Mucosa of gallbladder (tissue), 1 donor: Measurements from ENCODE around the gene FRMD8. TPM values are rescaled to one million over a fixed set of nuclear protein-coding genes. Genes with fewer than 3 reads are reported as not detected.
"Not testable (repeated sequence)": the region's sequence is repeated elsewhere in the genome, so short reads cannot be mapped to it uniquely, and the experiment has no call there.

Experiments used
- DNase-seq: peaks from one replicate; pipeline ENCODE4 v3.0.0-alpha.2; 2020; ENCODE audit warnings: low spot score
- total RNA-seq: library from RNA; stranded (reverse); gene quantifications from one replicate; pipeline ENCODE4 v1.2.1, GENCODE V29; 2021
- donor health status: DM: no; HTN: no; CAD: no.

The FRMD8 gene
- total RNA-seq, 1 donor from 2014 or later: 40.8 TPM

DNA sequence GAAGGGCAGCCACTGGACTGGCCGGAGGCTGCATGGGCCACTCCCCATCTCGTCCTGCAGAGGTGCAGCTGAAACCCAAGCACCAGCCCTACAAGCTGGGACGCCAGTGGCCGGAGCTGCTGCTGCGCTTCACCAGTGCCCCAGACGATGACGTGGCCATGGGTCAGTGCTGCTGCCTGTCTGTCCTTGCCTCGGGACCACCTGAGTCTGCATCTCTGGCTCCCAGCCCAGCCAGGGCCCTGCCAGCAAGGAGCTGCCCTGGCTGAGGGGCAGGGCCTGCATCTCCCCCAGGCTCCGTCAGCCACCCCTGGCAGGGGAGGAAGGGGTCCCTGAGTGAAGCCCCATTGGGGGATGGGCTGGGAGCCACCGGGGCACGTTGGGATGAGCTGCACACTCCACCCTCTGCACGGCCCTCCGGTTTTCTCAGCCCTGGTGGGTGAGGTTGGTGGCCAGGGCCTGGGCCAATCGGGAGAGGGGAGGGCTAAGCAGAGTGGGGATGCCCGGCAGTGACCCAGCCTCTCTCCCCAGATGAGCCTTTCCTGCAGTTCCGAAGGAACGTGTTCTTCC is 7.2 kb downstream of the FRMD8 start:
- DNase-seq: no peak

DNA sequence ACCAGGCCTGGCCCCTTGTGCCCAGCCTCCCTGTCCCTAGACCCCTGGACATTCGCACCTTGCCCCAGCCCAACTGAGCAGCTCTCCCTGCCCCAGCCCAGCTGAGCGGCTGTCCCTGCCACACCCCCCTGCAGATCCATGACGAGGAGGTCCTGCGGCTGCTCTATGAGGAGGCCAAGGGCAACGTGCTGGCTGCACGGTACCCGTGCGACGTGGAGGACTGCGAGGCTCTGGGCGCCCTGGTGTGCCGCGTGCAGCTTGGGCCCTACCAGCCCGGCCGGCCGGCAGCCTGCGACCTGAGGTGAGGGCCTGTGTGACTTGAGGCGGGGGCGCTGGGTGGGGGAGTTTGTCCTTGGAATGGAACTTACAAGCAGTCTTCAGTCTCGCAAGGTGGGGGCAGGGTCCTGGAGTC is 7.7 kb downstream of the FRMD8 start:
- no peak for DNase-seq

DNA sequence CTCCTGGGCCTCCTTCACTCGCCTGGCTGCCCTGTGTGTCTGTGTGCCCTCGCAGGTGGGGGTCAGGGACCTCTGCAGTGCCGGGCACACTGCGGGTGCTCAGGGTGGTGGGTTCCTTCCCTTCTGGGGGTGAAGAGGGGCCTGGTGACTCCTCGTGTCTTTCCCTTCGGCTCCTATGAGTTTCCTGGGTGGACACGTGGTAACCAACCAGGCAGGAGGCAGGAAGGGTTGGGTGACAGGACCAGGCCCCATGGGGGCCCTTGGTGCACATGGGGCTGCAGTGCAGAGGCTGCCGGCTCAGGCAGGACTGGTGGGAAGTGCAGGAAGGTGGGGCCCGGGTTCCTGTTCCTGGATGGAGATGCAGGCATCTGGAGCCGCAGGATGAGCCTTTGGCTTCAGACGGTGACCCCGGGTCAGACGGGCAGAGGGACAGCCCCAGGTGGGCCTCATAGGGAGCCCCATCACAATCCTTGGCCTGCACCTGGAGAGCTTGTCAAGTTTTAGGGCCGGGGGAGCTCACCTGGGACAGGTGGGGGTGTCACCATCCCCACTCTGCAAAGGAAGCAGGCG is 9.6 kb downstream of the FRMD8 start:
- DNase-seq: no peak

DNA sequence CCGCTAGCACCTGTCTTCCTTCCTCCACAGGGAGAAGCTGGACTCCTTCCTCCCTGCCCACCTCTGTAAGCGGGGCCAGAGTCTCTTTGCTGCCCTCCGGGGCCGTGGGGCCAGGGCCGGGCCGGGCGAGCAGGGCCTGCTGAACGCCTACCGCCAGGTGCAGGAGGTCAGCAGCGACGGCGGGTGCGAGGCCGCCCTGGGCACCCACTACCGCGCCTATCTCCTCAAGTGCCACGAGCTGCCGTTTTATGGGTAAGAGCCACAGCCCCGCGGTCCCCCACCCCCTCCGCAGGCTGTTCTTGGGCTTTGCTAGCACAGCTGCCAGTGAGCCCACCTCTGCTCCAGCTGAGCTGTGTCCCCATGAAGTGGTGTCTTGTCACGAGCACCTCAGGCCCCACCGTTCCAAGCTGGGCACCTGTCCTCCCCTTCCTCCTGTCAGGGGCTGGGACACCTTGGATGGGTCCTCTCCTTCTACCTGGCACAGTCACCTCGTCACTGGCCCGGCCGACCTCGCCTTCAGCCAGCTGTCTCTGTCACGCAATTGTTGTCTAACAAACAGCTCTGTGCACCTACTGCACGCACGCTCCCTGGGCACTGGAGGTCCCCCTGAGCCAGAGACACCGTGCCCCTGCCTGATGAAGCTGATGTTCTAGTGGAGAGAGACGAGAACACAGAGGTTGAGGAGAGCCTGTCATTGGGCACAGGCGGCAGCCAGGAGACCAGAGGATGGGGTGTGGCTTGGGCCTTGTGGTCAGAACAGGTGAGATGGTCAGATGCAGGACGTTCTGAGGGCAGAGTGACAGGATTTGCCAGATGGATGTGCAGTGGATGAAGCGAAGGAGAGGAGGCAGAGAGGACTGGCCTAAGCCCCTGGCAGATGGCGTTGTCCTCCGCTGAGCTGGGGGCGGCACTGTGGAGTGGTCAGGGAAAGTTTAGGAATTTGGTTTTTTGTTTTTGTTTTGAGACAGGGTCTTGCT is 10.6 kb downstream of the FRMD8 start:
- no peak for DNase-seq

DNA sequence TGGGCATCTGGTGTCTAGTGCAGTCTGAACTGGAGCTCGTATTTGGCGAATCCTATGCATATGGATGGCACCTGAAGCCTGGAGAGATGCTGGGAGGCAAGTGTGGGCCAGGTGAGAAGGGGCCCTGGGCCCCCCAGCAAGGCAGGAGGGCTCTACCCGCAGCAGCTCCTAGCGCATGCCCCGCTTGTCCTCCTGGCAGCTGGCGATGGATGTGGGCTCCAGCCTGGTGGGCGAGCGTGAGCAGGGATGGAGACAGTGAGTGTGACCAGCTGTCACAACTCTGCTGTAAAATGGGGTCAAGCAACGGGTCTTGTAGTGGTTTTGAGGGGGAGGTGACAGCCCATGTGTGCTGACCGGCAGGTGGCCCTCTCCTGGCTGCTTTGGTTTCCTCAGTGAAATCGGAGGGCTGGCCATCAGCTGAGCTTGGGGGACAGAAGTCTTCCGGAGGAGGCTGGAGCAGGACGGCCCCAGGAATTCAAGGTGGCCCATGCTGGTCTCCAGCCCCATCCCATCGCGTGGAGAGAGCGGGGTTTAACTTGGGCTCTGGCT is 12.0 kb downstream of the FRMD8 start:
- no peak for DNase-seq

DNA sequence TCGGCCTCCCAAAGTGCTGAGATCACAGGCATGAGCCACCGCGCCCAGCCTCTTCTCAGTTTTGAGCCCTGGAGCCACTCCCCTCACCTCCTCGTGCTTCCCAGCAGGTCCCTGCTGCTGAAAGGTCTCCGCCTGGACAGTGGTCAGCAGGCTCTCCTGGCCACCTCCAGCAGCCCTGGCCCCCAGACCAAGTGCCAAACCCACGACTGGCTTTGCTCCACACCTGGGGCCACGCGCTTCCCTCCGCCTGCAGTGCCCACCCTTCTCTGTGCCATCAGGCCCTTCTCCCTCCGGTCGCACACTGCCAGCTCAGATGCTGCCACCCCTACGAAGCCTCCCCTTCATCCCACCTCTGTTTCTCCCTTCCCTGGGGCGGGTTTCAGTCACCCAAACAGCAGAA is 12.8 kb downstream of the FRMD8 start:
- DNase-seq: no peak

DNA sequence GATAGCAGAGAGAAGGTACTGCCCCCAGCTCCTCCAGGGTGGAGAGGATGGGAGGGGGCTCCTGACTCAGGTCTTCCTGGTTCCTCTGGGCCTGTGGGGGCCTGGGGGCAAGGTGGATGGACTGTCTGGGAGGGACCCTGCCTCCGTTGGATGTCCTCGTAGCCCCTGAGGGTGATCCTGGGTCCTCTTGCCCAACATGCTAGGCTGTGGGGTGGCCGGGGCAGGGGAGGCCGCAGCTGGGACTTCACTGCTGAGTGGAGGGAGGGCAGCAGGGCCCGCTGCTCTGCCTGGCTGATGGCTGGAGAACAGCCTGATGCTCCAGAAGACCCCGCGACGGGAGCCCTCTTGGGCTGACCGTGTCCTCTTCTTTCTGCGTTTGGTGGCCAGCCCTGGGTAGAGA is 13.4 kb downstream of the FRMD8 start:
- DNase-seq: no peak

DNA sequence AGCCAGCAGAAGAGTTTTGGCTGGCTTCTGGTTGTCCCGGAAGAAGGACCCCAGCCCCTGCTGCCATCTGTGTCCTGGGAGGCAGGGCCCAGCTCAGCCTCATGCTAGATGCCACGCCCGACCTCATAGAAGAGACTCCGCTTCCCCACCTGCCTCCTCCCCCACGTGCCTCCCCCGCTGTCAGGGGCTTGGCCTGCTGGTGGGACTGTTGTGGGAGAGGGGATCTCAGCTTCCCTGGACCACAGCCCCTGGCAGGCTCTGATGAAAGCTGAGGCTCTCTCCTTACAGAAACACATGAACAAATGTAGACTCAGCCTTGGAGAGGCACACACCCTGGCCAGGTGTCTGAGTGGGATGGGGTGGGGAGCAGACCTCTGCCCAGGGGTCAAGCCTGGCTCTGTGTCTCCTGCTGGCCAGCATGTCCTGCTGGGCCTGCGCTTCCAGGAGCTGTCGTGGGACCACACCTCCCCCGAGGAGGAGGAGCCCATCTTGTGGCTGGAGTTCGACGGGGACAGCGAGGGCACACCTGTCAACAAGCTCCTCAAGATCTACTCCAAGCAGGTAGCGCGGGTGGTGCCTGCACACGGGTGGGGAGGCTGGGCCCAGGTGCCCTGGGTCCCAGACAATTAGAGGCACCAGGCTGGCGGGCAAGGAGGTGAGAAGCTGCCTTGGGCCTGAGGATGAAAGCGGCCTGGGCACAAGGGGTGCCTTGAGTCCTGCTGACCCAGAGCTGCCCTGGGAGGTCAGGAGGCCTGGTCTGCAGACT is 14.1 kb downstream of the FRMD8 start:
- DNase-seq: no peak

DNA sequence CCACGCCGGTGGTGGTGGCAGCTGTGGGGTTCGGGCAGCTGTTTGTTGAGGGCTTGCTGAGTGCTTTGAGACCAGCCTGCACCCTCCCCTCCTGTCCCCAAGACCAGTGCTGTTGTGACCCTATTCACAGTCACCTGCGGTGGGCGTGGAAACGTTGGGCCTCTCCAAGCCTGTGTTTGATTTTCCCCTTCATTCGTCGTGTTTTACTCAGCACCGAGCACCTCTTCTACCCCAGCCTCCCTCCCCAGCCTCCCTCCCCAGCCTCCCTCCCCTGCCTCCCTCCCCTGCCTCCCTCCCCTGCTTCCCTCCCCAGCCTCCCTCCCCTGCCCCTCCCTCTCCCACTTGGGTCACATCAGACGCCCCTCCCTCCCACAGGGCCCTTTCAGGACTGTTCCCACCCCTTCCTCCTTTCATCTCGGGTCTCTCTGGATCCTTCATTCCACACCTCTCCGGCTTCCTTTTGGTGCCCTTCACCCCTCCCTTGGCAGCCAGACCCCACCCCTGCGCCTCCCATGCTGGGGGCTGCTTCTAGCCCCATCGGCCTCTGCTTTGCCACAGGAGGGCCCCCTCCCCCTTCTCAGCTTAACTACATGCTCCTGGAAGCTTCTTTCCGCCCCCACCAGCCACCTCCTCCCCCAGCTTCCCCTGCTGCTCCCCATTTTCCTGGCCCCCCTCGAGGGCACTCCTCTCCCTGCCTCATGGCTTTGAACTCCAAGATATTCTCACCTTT is 14.8 kb downstream of the FRMD8 start:
- DNase-seq: no peak

DNA sequence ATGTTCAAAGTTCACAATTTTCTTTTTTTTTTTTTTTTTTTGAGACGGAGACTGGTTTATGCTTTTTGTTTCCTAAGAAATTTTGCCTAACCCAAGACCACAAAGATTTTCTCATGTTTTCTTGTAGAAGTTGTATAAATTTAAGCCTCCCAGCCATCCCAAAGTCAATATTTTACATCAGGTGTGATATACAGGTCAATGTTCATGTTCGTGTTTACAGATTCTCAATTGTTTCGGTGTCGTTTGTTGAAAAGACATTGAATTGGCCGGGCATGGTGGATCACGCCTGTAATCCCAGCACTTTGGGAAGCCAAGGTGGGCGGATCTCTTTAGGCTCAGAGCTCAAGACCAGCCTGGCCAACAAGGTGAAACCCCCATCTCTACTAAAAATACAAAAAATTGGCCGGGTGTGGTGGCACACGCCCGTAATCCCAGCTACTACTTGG is 15.4 kb downstream of the FRMD8 start:
- DNase-seq: no peak

DNA sequence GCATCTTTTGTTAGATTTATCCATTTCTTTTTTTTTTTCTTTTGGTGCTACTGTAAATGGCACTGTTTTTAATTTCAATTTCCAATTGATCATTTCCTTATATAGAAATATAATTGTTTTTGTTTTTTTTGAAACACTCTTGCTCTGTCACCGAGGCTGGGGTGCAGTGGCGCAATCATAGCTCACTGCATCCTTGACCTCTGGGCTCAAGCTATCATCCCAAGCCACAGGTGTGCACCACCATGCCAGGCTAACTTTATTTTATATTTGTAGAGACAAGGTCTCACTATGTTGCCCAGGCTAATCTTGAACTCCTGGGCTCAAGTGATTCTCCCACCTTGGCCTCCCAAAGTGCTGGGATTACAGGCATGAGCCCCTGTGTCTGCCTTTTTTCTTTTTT is 16.4 kb downstream of the FRMD8 start:
- DNase-seq: no peak

DNA sequence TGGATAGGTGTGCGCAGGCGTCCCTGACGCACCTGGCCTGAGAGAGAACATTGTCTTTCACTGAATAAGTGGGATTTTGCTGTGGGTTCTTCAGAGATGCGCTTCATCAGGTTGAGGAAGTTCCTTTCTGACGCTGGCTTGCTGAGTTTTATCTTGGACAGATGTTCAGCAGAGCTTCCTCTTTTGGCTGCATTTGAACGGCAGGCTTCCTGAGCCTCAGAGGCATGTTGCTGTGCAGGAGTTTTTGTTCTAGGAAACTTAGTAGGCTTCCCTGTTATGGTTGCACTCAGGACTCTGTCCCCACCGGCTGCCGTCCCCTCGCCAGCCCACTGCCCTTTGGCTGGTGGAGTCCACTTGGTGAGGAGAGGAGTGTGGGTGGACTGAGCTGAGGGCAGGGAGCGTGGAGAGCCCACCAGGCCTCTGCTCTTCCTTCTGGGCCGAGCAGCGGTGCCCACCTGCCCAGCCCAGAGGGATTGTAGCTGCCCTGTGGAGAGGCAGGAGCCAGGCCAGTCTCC is 17.2 kb downstream of the FRMD8 start:
- no peak for DNase-seq

DNA sequence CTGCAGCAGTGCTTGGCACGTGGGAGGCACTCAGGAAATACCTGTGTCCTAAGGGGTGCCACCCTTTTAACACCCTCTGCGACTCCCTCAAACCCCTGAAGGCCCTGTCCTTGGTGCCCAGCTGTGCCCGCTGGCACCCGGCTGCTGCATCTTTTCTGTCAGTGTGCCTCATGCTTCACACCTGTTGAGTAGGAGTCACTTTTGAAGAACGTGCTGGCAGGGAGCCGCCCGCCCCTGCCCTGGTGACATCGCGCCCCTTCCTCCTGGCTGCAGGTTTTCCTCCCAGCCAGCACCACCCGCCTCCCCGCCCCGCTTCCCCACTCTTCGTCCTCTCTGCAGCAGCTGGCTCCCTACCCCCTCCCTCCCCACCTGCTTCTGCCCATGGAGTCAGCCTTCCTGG is 17.8 kb downstream of the FRMD8 start:
- DNase-seq: no peak

DNA sequence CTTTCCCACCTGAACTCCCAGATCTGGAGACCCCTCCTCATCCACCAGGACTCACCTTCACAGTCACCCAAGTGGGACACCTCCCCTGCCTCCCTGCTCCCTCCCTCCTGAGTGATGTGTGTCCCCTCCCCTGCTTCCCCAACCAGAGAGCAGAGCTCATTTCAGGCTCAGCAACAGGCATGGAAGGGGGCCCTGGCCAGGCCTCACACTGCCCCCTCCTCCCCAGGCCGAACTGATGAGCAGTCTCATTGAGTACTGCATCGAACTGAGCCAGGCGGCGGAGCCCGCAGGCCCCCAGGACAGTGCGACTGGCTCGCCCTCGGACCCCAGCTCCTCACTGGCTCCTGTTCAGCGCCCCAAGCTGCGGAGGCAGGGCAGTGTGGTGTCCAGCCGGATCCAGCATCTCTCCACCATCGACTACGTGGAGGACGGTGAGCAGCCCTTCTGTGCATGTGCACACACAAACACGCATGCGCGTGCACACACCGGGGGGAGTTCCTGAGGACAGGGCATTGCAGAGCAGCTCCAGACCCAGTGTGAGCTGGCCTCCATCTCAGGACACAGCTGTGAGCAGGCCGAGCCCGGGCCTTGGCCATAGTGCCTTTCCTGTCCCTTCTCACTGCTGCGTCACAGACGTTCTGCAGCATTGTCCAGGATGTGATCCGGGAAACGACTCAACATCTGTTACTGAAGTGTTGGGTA is 18.4 kb downstream of the FRMD8 start:
- no peak for DNase-seq

DNA sequence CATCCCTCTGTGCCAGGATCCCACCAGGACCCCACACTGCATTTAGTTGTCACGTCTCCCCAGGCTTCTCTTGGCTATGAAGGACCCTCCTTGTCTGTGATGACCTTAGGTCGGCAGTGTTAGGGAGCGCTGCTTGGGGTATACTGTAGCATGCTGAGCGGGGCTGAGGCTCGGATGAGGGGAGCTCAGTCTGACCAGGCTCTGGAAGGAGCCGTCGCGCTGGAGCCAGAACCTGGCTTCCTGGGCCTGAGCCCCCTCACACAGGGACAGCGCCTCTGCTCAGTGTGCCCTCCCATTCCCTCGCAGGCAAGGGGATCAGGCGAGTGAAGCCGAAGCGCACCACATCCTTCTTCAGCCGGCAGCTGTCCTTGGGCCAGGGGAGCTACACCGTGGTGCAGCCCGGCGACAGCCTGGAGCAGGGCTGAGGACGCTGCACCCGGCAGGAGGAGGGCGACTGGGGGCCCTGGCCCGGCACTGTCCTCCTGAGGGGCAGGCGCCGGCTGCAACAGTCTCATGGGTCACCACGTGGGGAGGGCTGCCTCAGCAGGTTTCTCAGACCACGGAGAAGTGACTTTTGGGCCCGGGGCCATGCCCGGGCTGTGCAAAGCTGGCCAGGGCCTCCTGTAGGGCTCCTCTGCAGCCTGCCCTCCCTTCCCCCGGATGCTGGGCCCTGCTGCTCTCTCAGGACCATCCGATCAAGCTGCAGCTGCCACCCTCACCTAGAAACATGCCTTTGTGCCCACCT is 24.7 kb downstream of the FRMD8 start:
- DNase-seq: no peak

DNA sequence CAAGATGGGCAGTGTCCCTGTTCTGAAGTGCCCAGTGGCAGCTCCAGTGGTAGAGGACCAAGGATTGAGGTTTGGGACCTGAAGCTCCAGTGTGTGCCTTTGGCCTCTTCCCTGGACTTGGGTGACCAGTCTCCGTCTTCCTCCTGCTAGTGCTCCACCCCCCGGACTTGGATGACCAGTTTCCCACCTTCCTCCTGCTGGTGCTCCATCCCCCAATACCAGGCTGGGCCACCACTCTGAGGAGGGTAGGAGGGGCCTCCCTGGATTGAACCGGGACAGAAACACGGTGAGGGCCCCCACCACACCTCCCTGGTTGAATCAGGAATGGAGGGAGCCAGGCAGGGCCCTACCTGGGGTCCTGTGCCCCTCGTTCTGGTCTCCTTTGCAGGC is 25.2 kb downstream of the FRMD8 start:
- DNase-seq: no peak

DNA sequence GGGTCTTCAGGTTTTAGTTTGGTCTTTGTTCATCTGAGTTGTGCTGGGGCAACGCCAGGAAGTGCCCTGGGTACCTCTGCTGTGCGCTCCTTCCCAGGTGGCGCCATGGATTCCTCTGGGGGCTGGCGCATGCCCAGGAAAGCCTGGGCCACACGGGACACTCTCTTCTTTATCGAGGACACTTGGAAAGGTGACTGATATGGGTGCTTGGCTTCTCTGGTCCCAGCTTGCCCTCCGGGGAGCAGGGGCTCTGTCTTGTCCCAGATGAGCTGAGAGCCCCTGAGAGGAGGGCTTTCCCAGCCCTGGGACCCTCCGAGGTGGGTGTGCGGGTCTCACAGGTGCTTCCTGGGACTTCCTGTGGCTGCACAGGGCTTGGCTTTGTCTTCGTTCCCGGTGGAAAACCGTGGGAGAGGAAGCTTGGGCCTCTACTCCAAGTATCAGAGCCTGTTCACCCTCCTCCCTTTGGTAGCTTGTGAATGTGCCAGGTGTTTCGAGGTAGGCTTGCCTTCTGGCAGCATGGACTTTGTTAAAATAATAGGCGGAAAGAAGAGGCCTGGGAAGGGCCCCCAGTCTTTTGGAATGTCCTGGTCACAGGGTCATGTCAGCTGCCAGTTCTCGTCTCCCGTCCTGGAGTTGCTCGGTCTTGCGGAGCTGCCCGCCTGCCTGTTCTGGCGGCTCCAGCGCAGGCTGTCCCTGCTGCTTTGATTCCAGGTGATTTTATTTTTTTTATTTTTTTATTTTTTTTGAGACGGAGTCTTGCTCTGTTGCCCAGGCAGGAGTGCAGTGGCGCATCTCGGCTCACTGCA is 26.0 kb downstream of the FRMD8 start:
- DNase-seq: no peak

DNA sequence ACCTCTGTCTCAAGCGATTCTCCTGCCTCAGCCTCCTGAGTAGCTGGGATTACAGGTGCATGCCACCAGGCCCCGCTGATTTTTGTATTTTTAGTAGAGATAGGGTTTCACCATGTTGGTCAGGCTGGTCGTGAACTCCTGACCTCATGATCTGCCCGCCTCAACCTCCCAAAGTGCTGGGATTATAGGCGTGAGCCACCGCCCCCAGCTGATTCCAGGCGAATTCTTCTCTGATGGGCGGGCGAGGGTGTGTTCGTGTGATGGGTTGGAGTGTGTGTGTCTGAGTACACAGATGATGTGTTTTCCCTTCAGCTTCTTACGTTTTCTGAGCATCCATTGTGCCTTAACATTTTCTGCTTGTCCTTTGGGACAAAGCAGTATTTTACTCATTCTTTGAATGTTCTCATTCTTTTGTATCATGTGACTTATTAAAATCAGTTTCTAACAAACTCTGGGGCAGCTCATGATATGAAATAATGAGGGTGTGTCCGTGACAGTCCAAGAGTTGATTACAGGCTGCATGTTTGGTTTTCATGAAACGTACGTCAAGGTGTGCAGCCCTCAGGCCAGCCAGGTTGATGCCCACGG is 26.7 kb downstream of the FRMD8 start:
- not testable (repeated sequence) for DNase-seq
